ENCODE data around the gene FAM107B. TPM values are rescaled to one million over a fixed set of nuclear protein-coding genes. Genes with fewer than 3 reads are reported as not detected.

Gene FAM107B
- total and polyA plus RNA-seq, 4 donors, result 24.9 to 58.1 (median 30.9) TPM

GRCh38 chr10:14673189-14673861 lies 101.4 kb downstream of the FAM107B start:
- no peak for DNase-seq (ENCODE audit: low spot score)
- TF ChIP-seq YY1 (IDR thresholded peaks at IDR 0.05), result no peak
- no peak for TF ChIP-seq NR2F2 (IDR thresholded peaks at IDR 0.05)
- TF ChIP-seq ATF3 (IDR thresholded peaks at IDR 0.05), result no peak
- no peak for TF ChIP-seq RXRA (IDR thresholded peaks at IDR 0.05)
- TF ChIP-seq, protein P1, sequence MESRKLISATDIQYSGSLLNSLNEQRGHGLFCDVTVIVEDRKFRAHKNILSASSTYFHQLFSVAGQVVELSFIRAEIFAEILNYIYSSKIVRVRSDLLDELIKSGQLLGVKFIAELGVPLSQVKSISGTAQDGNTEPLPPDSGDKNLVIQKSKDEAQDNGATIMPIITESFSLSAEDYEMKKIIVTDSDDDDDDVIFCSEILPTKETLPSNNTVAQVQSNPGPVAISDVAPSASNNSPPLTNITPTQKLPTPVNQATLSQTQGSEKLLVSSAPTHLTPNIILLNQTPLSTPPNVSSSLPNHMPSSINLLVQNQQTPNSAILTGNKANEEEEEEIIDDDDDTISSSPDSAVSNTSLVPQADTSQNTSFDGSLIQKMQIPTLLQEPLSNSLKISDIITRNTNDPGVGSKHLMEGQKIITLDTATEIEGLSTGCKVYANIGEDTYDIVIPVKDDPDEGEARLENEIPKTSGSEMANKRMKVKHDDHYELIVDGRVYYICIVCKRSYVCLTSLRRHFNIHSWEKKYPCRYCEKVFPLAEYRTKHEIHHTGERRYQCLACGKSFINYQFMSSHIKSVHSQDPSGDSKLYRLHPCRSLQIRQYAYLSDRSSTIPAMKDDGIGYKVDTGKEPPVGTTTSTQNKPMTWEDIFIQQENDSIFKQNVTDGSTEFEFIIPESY (IDR thresholded peaks at IDR 0.05), result no peak
- TF ChIP-seq REST (IDR thresholded peaks at IDR 0.05), result no peak
- TF ChIP-seq CTCF (IDR thresholded peaks at IDR 0.05; ENCODE audit: low read depth, low read length, missing input control), result no peak
- no peak overlapping the region for H3K27ac ChIP-seq (ENCODE audit: low read depth in 1 of 2, low read length in 2 of 2)
- WGBS, result 74% methylated on average over 9 of the region's 9 CpGs
- H3K9ac ChIP-seq (ENCODE audit: low read depth in 1 of 2, low read length in 2 of 2), result no peak overlapping the region
- peaks cover 0 to 18% (median 6%) of the 10 kb centered on the region in 4 donors for H3K4me1 ChIP-seq (ENCODE audit: control insufficient read depth in 4 of 4, insufficient read depth in 4 of 4, low read length in 3 of 4)
- H3K27me3 ChIP-seq (ENCODE audit: control insufficient read depth in 4 of 4, insufficient read depth in 4 of 4, low read length in 3 of 4), result no peaks in the 10 kb centered on the region
- no peak overlapping the region for H3K4me3 ChIP-seq (ENCODE audit: low read depth in 1 of 3, low read length in 3 of 3)
- no peaks in the 10 kb centered on the region for H3K9me3 ChIP-seq (ENCODE audit: control insufficient read depth in 4 of 4, low read length in 3 of 4)
- no peaks in the 10 kb centered on the region for H3K36me3 ChIP-seq (ENCODE audit: control insufficient read depth in 4 of 4, insufficient read depth in 3 of 4, low read depth in 1 of 4, low read length in 3 of 4)

DNA sequence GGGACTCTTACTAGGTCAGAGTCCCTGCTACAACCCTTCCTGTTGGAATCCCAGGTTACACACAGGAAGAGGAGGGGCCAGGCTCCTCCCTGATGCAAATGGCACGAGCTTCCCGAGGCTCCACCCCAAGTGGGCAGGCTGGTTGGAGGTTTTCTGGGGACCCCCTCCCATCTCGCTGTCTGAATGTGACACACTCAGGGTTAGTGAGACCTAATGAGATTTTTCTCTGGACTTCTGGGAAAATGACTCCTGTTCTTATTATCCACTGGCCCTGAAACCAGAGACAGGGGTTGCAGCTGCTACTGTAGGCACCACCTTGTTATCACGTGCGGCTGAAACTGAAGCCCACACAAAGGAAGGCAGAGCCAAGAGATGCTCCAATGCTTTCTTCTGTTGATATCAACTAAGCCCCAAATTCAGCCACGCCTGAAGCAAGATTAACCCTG lies 103.3 kb downstream of the FAM107B start:
- Histone ChIP-seq H3K36me3 (ENCODE audit: control insufficient read depth in 4 of 4, insufficient read depth in 3 of 4, low read depth in 1 of 4, low read length in 3 of 4) (no peaks in the 10 kb centered on the region), H3K9me3 (ENCODE audit: control insufficient read depth in 4 of 4, low read length in 3 of 4) (no peaks in the 10 kb centered on the region), H3K27me3 (ENCODE audit: control insufficient read depth in 4 of 4, insufficient read depth in 4 of 4, low read length in 3 of 4) (no peaks in the 10 kb centered on the region), H3K4me3 (ENCODE audit: low read depth in 1 of 3, low read length in 3 of 3) (no peak overlapping the region), H3K4me1 (ENCODE audit: control insufficient read depth in 4 of 4, insufficient read depth in 4 of 4, low read length in 3 of 4) (peaks cover 0 to 18% (median 6%) of the 10 kb centered on the region in 4 donors), H3K9ac (ENCODE audit: low read depth in 1 of 2, low read length in 2 of 2) (no peak overlapping the region), H3K27ac (ENCODE audit: low read depth in 1 of 2, low read length in 2 of 2) (no peak overlapping the region)
- TF ChIP-seq GABPA (IDR thresholded peaks at IDR 0.05 in 1 of 2, conservative IDR thresholded peaks at IDR 0.05 in 1 of 2), result no peak
- TF ChIP-seq JUND (IDR thresholded peaks at IDR 0.05), result no peak
- TF ChIP-seq SP1 (IDR thresholded peaks at IDR 0.05), result no peak
- no peak for TF ChIP-seq HNF4A (conservative IDR thresholded peaks at IDR 0.05)
- no peak for DNase-seq (ENCODE audit: low spot score)
- WGBS, result 91% methylated on average over 6 of the region's 6 CpGs
